SK-N-MC (cell line): ENCODE data around the gene RAB30.

Source experiments
- DNase-seq: peaks from one replicate; pipeline ENCODE4 v3.0.0-alpha.2; 2011; ENCODE audit warnings: low read depth, low spot score
- H3K27ac ChIP-seq: fragments of 200-600 bp; sonication (generic); 2 replicates; pipeline ENCODE4 v1.5.1; 2016; ENCODE audit warnings: mixed run types
- H3K36me3 ChIP-seq: fragments of 200-600 bp; sonication (generic); 2 replicates; pipeline ENCODE4 v1.6.1; 2017; ENCODE audit warnings: antibody characterized with exemption, low read length, mixed read lengths; ENCODE audit not compliant: insufficient read depth
- H3K4me3 ChIP-seq: fragments of 200-600 bp; sonication (generic); 2 replicates; pipeline ENCODE4 v1.5.1; 2016
- H3K9ac ChIP-seq: fragments of 200-600 bp; sonication (generic); 2 replicates; pipeline ENCODE4 v1.8.0; 2017; ENCODE audit warnings: mixed run types, mixed read lengths; ENCODE audit not compliant: insufficient read length
- H3K9me3 ChIP-seq: fragments of 200-600 bp; sonication (generic); 2 replicates; pipeline ENCODE4 v1.6.1; 2017; ENCODE audit warnings: low read depth, mild to moderate bottlenecking, antibody characterized with exemption, low read length, moderate library complexity, mixed read lengths
- EZH2 ChIP-seq: fragments of 200-600 bp; sonication (generic); IDR thresholded peaks from one replicate; pipeline ENCODE4 v1.6.1; 2017; ENCODE audit warnings: antibody characterized with exemption
- FOXP2 ChIP-seq: optimal IDR thresholded peaks from 2 replicates; pipeline ENCODE3; 2011; ENCODE audit warnings: mild to moderate bottlenecking, moderate library complexity; ENCODE audit not compliant: insufficient read depth; ENCODE audit errors: extremely low read length, control extremely low read depth
- POLR2AphosphoS5 ChIP-seq: IDR thresholded peaks from 2 replicates; pipeline ENCODE4 v1.6.1; 2012; ENCODE audit warnings: mild to moderate bottlenecking, low read depth, low read length, borderline replicate concordance

Gene RAB30

GRCh38 chr11:83002522-83002921, 69.2 kb downstream of the RAB30 start:
- H3K36me3 ChIP-seq = no peaks in the 10 kb centered on the region
- no peak overlapping the region for H3K27ac ChIP-seq
- H3K4me3 ChIP-seq = no peak overlapping the region
- no peak for DNase-seq
- no peaks in the 10 kb centered on the region for H3K9me3 ChIP-seq
- H3K9ac ChIP-seq = no peak overlapping the region
- TF ChIP-seq FOXP2 (no peak), EZH2 (no peak), POLR2AphosphoS5 (no peak)

- no peaks in the 10 kb centered on the region for H3K9me3 ChIP-seq
- H3K36me3 ChIP-seq = no peaks in the 10 kb centered on the region
- TF ChIP-seq POLR2AphosphoS5 = no peak
- no peak for TF ChIP-seq FOXP2
- TF ChIP-seq EZH2 = no peak
- H3K9ac ChIP-seq = no peak overlapping the region
- no peak overlapping the region for H3K27ac ChIP-seq
- no peak for DNase-seq
- no peak overlapping the region for H3K4me3 ChIP-seq
Observed at GRCh38 chr11:83002053-83002452, 69.6 kb downstream of the RAB30 start.

DNA sequence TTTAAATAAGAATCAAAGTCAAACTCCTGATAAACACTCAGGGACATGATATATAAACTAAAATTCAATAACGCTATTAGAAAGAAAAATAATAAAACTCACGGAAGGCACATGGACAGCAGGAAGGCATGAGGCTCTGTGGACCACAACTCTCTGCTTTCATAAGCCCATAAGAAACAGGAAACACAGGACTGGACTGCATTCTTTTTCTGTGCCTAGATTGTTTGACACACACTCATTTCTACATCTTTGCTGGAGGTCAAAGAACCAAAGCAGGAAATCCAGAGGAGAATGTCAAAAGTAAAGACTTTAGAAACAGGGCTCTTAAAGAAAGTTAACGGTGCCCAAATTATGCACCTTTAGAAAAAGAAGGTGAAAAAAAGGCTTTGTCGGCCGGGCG, 71.3 kb downstream of the RAB30 start:
- Histone ChIP-seq H3K9ac (no peak overlapping the region), H3K27ac (no peak overlapping the region), H3K4me3 (no peak overlapping the region), H3K9me3 (no peaks in the 10 kb centered on the region), H3K36me3 (no peaks in the 10 kb centered on the region)
- TF ChIP-seq FOXP2 (no peak), POLR2AphosphoS5 (no peak), EZH2 (no peak)
- no peak for DNase-seq

- H3K4me3 ChIP-seq = no peak overlapping the region
- no peaks in the 10 kb centered on the region for H3K36me3 ChIP-seq
- no peak overlapping the region for H3K27ac ChIP-seq
- no peak overlapping the region for H3K9ac ChIP-seq
- no peaks in the 10 kb centered on the region for H3K9me3 ChIP-seq
- TF ChIP-seq EZH2 (no peak), POLR2AphosphoS5 (no peak), FOXP2 (no peak)
- no peak for DNase-seq
Observed at GRCh38 chr11:82999232-82999631, 72.5 kb downstream of the RAB30 start.

DNA sequence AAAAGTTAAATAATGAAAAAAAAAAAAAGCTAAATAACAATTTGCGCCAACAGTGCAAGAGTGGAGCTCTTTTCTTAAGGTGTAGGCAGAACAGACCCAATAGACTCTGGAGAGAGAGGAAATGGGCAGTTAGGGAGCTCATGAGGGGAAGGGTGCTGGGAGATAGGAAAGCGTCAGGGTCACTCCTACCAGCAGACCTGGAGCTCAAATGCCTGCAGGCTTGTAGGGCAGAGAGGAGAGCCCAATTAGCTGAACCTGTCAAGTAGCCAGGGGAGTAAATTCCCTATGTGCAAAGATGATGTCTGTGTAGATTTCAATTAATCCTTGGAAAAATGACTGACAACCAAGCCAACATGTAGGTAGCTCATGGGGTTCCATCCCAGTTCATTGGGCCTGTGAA, 73.0 kb downstream of the RAB30 start:
- H3K9me3 ChIP-seq = no peaks in the 10 kb centered on the region
- no peak for DNase-seq
- TF ChIP-seq POLR2AphosphoS5 (no peak), FOXP2 (no peak), EZH2 (no peak)
- no peaks in the 10 kb centered on the region for H3K36me3 ChIP-seq
- H3K27ac ChIP-seq = no peak overlapping the region
- H3K4me3 ChIP-seq = no peak overlapping the region
- H3K9ac ChIP-seq = no peak overlapping the region

DNA sequence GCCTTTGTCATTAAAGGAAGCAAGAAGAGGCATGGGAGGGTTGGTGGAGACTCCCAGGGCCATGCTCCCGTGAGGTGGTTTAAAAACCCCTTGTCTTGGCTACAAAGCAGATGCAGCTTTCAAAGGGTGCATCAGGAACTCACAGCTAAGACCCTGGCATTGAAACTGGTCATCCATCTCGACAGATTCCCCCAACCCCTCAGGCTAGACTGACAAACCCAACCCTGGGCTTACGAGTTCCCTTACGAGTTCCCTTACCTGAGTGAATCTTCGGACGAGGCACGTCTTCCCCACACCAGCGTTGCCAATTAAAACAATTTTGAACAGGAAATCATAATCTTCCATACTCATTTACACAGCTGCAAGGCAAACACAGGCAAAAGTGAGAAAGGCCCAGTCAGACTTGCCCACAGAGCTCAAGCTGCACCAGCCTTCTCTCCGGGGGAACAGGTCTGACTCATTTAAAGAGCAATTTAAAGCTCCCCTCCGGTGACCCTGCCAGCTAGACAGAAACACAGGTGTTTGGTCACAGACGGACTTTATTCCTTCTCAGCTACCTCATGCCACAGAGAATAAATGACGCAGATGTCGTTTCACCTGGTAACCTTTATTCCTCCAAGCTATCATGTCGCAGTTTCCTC, 74.6 kb downstream of the RAB30 start:
- H3K27ac ChIP-seq = no peak overlapping the region
- H3K4me3 ChIP-seq = no peak overlapping the region
- no peaks in the 10 kb centered on the region for H3K9me3 ChIP-seq
- H3K9ac ChIP-seq = no peak overlapping the region
- no peaks in the 10 kb centered on the region for H3K36me3 ChIP-seq
- TF ChIP-seq FOXP2 (no peak), EZH2 (no peak), POLR2AphosphoS5 (no peak)
- no peak for DNase-seq

DNA sequence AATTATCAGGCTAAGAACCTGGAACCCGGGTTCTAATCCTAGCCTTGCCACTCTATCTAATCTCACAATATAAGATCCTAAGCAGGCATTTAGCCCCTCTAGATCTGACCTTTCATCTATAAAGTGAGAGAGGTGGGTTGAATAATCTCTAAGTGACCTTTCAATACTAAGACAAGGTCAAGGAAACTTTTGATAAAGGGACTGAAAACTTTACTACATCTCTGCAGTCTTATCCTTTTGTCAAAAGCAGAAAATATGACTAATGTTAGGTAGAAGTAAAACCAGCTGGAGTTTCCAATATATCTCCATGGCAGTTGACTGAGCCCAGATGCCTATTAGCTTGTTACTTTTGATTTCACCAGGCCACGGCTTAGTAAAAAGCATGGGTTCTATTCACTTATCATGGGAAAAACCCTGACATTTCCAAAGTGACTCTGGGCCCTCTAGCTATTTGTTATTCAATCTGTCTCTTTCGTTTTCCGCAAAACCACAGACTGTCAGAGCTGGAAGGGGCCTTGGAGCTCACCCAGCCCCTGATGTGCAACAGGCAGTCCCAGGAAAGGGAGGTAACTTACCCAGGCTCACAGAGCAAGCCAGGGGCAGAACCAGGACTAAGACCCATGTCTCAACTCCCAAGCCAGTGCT, 75.8 kb downstream of the RAB30 start:
- no peak overlapping the region for H3K4me3 ChIP-seq
- H3K9ac ChIP-seq = no peak overlapping the region
- no peak for DNase-seq
- TF ChIP-seq POLR2AphosphoS5 = no peak
- TF ChIP-seq FOXP2 = no peak
- no peak for TF ChIP-seq EZH2
- no peaks in the 10 kb centered on the region for H3K9me3 ChIP-seq
- no peaks in the 10 kb centered on the region for H3K36me3 ChIP-seq
- H3K27ac ChIP-seq = no peak overlapping the region; the same call in 1 of the 2 replicates

DNA sequence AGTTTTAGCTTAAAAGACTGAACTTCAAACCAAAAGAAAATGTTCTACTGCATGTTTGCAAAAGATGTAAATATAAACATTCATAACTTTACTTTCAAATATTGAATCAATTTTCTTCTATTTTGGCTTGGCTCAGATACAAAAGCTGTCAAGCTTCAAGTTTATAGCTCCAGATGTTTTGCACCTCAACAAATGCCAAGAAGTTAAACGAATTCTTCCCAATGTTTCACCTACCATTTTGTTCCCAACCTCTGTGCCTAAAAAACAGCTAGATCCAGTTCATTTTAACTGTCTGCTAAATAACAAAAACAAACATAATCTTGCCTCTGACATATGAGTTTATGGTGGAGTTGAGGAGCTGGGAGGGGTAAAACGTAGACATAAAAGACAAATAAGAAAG, 76.5 kb downstream of the RAB30 start:
- no peaks in the 10 kb centered on the region for H3K9me3 ChIP-seq
- no peaks in the 10 kb centered on the region for H3K36me3 ChIP-seq
- H3K9ac ChIP-seq = no peak overlapping the region
- H3K27ac ChIP-seq = no peak overlapping the region; the same call in 1 of the 2 replicates
- TF ChIP-seq FOXP2 (no peak), POLR2AphosphoS5 (no peak), EZH2 (no peak)
- H3K4me3 ChIP-seq = peak overlapping the region; percentile 3; the same call in 1 of the 2 replicates
- DNase-seq = no peak

DNA sequence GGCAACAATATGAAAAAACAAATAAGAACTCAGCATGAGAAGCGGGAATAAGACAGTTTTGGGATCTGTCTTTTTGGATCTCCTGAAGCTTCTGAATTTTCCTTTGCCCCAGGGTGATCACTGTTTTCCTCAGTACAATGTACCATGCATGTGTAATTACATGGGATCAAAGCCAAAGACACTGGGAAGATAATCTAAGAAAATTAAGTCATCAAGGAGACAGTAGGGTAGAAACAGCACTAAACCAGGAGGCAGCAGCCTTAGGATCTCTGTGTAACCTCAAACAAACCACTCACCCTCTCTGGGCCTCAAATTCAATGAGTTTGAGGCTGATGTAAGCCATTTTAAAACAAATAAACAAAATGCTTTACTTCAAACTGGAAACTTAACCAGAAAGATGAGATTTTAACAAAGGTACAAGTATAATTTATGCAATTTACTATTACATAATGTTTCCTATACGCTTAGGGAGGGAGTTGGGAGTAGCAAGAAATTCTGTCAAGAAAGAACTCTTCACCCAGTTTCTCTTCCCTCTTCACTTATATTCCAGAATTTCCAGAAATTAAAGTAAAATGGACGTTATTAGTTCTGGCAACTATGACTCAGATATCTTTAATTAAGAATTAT, 77.0 kb downstream of the RAB30 start:
- Histone ChIP-seq H3K36me3 (no peaks in the 10 kb centered on the region), H3K27ac (no peak overlapping the region; the same call in 1 of the 2 replicates), H3K9me3 (no peaks in the 10 kb centered on the region), H3K4me3 (peak overlapping the region; percentile 3; the same call in 1 of the 2 replicates), H3K9ac (no peak overlapping the region)
- DNase-seq = peak; percentile 69
- TF ChIP-seq EZH2 (no peak), FOXP2 (peak; percentile 14)
